IPS-20b (cell line): ENCODE data around the gene IQSEC3.

Experiments
- H3K27ac ChIP-seq: one replicate; pipeline ENCODE4 v1.5.1; 2013; ENCODE audit warnings: low read length
- H3K27me3 ChIP-seq: 2 replicates; pipeline ENCODE4 v1.6.1; 2013; ENCODE audit warnings: mild to moderate bottlenecking, low read length, inconsistent platforms; ENCODE audit not compliant: insufficient read depth
- H3K36me3 ChIP-seq: 2 replicates; pipeline ENCODE4 v1.6.1; 2013; ENCODE audit warnings: low read depth, mild to moderate bottlenecking, inconsistent platforms, low read length, moderate library complexity; ENCODE audit not compliant: insufficient read depth
- H3K4me1 ChIP-seq: 2 replicates; pipeline ENCODE4 v1.6.1; 2013; ENCODE audit warnings: mild to moderate bottlenecking, control low read depth, inconsistent platforms, low read length, moderate library complexity; ENCODE audit not compliant: insufficient read depth
- H3K4me3 ChIP-seq: 2 replicates; pipeline ENCODE4 v1.5.1; 2013; ENCODE audit warnings: mild to moderate bottlenecking, low read length, inconsistent platforms
- H3K9ac ChIP-seq: 2 replicates; pipeline ENCODE4 v1.6.1; 2013; ENCODE audit warnings: low read depth, mild to moderate bottlenecking, inconsistent platforms, low read length, moderate library complexity
- H3K9me3 ChIP-seq: 2 replicates; pipeline ENCODE4 v1.6.1; 2013; ENCODE audit warnings: mild to moderate bottlenecking, low read depth, low read length, inconsistent platforms; ENCODE audit not compliant: insufficient read depth

Gene IQSEC3

DNA sequence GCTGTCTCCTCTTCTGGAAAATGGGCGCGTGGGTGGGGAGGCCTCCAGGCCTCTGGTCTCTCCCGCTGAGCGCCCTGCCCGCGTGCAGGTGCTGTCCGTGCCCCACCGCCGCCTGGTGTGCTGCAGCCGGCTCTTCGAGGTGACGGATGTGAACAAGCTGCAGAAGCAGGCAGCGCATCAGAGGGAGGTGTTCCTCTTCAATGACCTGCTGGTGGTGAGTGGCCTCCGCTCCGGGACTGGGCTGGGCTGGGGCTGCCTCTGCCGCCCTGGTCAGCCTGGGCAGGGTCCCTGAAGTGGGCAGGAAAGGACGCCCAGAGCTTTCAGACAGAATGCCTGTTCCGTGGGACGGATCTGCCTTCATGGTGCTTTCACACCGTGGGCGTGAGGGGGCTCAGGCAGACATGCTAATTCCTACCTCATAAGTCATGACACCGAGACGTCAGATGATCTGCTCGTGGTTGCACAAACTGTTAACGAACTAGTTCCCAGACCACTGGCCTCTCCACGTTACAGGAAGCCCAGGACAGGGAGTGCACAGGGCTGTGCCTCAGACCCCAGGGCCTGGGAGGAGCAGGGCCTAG lies 96.9 kb downstream of the IQSEC3 start:
- no peaks in the 10 kb centered on the region for H3K4me1 ChIP-seq
- H3K36me3 ChIP-seq = no peaks in the 10 kb centered on the region
- no peak overlapping the region for H3K9ac ChIP-seq
- no peak overlapping the region for H3K4me3 ChIP-seq
- peaks cover 1% of the 10 kb centered on the region; the same call in 1 of the 2 replicates for H3K27me3 ChIP-seq
- no peak overlapping the region for H3K27ac ChIP-seq
- H3K9me3 ChIP-seq = no peaks in the 10 kb centered on the region

GRCh38 chr12:164207-164606 lies 97.6 kb downstream of the IQSEC3 start:
- Histone ChIP-seq H3K36me3 (no peaks in the 10 kb centered on the region), H3K4me1 (peaks cover 1% of the 10 kb centered on the region; the same call in 1 of the 2 replicates), H3K9ac (no peak overlapping the region), H3K4me3 (no peak overlapping the region), H3K27ac (no peak overlapping the region), H3K27me3 (peaks cover 8% of the 10 kb centered on the region; the same call in 1 of the 2 replicates), H3K9me3 (no peaks in the 10 kb centered on the region)

DNA sequence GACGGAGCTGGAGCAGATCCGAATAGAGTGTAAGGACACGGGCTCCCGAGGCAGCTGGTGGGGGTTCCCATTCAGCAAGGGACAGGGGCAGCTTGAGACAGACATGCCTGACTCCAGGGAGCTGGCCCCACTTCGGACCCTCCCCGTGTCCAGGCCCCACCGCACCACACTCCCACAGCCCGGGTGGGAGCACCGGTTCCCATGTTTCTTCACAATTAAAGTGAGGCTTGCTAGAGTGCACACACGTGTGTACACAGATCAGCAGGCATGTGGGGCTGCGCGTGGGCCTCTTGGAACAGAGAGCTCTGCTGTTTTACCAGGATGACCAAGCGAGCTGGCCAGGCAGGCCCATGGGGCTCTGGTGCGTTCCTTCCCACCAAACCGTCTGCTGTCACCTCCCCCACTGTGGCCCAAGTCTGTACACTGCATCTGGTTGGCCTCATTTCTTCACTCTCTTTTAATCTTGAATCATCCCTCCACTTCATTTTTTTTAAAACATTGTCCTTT lies 99.3 kb downstream of the IQSEC3 start:
- Histone ChIP-seq H3K4me3 (no peak overlapping the region), H3K9ac (no peak overlapping the region), H3K9me3 (no peaks in the 10 kb centered on the region), H3K4me1 (peaks cover 12% of the 10 kb centered on the region; the same call in 1 of the 2 replicates), H3K27me3 (0 out of 2 replicates have a peak, but pooled peaks cover 10% of the 10 kb centered on the region), H3K27ac (no peak overlapping the region), H3K36me3 (no peaks in the 10 kb centered on the region)

DNA sequence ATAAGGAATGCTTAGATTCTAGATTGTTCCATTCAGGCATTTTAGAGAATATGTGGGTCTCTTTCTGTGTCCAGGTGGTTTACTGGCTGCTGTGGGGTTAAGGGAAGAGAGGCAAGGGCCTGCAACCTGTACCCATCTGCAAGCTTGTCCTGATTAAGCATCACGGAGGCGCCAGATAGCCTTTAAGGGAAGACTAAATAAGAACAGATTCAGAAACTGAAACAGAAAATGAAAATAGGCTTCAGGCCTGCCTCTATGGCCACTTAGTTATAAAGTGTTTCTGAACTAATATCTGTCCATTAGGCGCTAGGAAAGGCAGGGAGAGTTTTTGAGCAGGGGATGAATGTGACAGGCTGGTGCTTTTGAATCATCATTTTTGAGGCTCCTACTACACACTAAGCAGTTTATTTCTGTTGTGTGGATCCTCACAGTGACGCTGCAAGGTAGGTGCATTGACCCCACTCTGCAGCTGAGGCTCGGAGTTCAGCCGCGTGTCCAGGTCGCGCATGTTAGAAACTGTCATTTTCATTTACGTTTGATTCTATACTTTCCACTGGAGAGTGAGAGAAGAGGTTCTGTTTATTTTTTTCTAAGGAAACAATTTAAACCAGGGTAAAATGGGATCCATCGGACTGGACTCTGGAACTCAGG lies 100.0 kb downstream of the IQSEC3 start:
- peaks cover 12% of the 10 kb centered on the region; the same call in 1 of the 2 replicates for H3K4me1 ChIP-seq
- H3K27me3 ChIP-seq = 0 out of 2 replicates have a peak, but pooled peaks cover 10% of the 10 kb centered on the region
- H3K9me3 ChIP-seq = no peaks in the 10 kb centered on the region
- no peak overlapping the region for H3K27ac ChIP-seq
- H3K9ac ChIP-seq = no peak overlapping the region
- H3K36me3 ChIP-seq = no peaks in the 10 kb centered on the region
- no peak overlapping the region for H3K4me3 ChIP-seq

DNA sequence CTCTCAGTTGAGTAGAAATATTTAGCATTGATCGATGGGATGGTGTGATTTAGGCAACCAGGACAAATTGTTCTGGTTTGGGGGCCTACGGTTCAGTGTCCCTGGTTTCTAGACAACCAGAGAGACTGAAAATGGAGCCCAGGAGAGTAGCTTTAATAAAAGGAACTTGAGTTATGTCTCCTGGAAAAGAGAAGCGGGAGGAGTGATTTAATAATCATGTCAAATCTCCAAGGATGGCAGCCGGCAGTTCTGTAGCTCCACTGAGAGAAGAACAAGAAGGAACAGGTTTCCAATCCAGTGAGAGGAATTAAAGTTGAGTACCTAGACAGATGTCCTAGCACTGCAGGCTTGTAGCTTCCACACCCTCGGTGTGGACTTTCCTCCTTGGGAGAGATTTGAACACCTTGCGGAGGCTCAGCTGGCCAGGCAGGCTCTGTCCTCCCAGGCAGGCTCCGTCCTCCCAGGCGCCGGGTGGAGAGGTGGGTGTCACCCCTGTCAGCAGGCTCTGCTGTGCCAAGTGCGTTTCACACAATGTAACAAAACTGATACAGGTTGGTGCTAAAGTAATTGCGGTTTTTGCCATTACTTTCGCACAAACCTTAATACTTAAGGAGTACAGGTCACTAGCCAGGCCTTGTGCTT lies 101.5 kb downstream of the IQSEC3 start:
- no peak overlapping the region for H3K4me3 ChIP-seq

DNA sequence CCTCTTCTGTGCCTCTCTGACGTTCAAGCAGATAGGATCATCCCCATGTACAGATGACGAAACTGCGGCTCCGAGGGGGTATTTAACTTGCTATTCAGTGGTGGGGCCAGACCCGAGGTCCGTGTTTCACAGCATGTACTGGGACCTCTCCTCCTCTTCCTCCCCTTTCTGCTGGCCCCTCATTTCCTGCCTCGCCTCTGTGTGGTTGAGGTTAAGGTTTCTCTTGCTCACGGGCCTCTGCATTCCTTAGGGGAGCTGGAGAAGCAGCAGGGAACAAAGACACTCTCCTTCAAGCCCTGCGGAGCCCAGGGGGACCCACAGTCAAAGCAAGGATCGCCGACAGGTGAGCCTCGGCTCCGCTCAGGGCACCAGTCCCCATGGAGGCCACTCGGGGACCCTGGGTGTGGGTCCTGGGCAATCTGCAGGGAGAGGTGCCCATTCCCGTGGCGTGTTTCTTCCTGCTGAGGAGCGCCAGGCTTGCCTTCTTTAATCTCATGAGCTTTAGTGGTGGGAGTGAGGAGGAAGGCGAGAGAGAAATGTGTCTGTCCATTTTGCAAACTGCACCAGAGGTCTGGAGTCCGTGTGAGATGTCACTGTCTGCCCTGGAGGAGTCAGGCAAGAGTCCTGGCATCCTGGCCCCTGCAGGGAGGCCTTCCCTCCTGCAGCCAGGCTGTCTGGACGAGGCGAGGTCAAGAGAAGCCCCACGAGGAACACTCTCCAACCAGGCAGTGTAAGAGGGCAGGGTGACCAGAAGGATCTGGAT lies 102.4 kb downstream of the IQSEC3 start:
- H3K4me1 ChIP-seq = peaks cover 12% of the 10 kb centered on the region; the same call in 1 of the 2 replicates
- H3K9me3 ChIP-seq = no peaks in the 10 kb centered on the region
- no peak overlapping the region for H3K27ac ChIP-seq
- no peak overlapping the region for H3K4me3 ChIP-seq
- H3K9ac ChIP-seq = no peak overlapping the region
- no peaks in the 10 kb centered on the region for H3K36me3 ChIP-seq
- 0 out of 2 replicates have a peak, but pooled peaks cover 10% of the 10 kb centered on the region for H3K27me3 ChIP-seq

More for the DNA sequence above, 101.5 kb downstream of the IQSEC3 start:
- H3K27me3 ChIP-seq = 0 out of 2 replicates have a peak, but pooled peaks cover 10% of the 10 kb centered on the region
- no peaks in the 10 kb centered on the region for H3K36me3 ChIP-seq
- no peaks in the 10 kb centered on the region for H3K9me3 ChIP-seq
- H3K4me1 ChIP-seq = peaks cover 12% of the 10 kb centered on the region; the same call in 1 of the 2 replicates
- H3K27ac ChIP-seq = no peak overlapping the region
- no peak overlapping the region for H3K9ac ChIP-seq

- peaks cover 12% of the 10 kb centered on the region; the same call in 1 of the 2 replicates for H3K4me1 ChIP-seq
- no peaks in the 10 kb centered on the region for H3K36me3 ChIP-seq
- 0 out of 2 replicates have a peak, but pooled peaks cover 10% of the 10 kb centered on the region for H3K27me3 ChIP-seq
- H3K9me3 ChIP-seq = no peaks in the 10 kb centered on the region
- H3K9ac ChIP-seq = no peak overlapping the region
- H3K27ac ChIP-seq = no peak overlapping the region
- no peak overlapping the region for H3K4me3 ChIP-seq
Observed at GRCh38 chr12:169528-170370, 103.2 kb downstream of the IQSEC3 start.

DNA sequence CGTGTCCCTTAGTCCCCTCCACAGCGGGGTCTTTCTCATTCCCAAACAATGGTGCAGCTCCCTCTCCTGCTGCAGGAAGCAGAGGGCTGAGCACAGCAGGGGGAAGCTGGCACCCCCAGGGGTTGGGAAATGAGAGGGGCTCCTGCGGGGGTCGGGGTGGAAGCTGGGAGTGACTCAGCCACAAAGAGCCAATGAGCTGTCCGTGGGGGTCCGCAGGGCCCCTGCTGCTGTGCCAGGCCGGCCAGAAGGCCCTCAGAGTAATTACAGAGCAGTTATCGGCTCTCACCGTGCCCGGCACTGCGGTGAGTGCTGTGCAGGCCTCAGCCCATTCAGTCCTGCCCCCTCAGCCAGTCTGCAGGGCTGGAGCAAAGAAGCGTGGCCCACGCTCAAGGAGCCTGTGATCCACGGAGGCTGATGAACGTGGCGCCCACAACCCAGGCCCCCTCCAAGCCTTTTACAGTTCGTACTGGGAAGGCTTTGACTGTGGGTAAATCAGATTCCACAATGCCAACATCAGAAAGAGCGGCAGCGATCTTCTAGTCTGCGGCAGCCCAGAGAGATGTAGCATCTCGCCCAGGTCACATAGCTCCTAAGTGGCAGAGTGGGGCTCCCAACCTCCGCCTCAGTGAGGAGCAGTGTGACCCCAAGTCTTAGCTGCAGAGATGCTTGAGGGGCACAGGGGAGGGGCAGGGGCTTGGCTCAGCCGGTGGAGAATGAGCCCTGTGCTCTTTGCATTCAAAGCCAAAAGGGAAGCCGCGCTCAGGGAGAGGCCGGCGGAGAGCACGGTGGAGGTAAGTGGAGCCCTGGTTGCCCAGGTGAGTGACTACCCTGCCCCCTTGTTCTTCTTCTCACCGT lies 104.0 kb downstream of the IQSEC3 start:
- Histone ChIP-seq H3K9me3 (no peaks in the 10 kb centered on the region), H3K27ac (no peak overlapping the region), H3K9ac (no peak overlapping the region), H3K27me3 (0 out of 2 replicates have a peak, but pooled peaks cover 10% of the 10 kb centered on the region), H3K4me3 (no peak overlapping the region), H3K36me3 (no peaks in the 10 kb centered on the region), H3K4me1 (peaks cover 12% of the 10 kb centered on the region; the same call in 1 of the 2 replicates)

GRCh38 chr12:171276-171675 lies 104.7 kb downstream of the IQSEC3 start:
- no peak overlapping the region for H3K4me3 ChIP-seq
- peaks cover 12% of the 10 kb centered on the region; the same call in 1 of the 2 replicates for H3K4me1 ChIP-seq
- no peaks in the 10 kb centered on the region for H3K36me3 ChIP-seq
- H3K9me3 ChIP-seq = no peaks in the 10 kb centered on the region
- no peak overlapping the region for H3K9ac ChIP-seq
- 0 out of 2 replicates have a peak, but pooled peaks cover 10% of the 10 kb centered on the region for H3K27me3 ChIP-seq
- no peak overlapping the region for H3K27ac ChIP-seq
